ENCODE measurements around the gene PTH1R.
A peak's percentile ranks its signal among the peaks of the same experiment; 100 is the strongest.

PTH1R gene

DNA sequence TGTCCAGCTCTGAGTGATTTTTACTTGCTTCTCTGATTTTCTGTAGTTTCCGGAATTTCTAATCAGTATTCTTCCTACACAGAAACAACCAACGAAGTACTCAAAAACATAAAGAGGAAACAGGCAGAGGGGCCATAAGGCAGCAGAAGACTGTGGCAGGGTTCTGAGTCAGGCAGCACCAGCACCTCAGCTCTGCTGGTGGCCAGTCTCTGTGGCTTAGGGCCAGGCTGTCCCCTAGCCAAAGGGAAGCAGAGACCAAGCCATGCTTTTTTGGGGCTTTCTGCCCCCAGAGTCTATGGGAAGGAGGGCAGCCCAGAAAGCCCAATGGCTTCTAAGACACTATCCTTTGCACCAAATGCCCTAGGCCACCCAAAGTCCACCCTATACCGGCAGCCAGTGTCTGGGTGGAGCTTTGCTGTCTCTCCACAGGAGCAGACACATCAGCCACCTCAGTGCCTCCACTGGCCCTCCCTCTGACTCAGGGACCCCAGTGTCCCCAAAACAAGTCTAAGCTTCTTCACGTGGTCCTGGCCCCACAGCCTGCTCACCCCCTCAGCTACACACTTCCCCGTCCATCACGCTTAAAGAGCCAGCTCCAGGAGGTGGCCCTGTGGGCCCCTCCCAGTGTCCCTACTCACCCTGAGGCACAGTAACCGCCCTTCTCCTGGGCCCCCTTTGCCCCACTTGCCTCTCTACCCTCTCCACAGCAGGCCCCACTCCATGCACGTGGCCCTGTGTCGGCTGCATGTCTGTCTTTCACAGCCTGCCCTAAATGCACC lies 52.8 kb downstream of the PTH1R start:
- DNase-seq (ENCODE audit: low spot score), result no peak

DNA sequence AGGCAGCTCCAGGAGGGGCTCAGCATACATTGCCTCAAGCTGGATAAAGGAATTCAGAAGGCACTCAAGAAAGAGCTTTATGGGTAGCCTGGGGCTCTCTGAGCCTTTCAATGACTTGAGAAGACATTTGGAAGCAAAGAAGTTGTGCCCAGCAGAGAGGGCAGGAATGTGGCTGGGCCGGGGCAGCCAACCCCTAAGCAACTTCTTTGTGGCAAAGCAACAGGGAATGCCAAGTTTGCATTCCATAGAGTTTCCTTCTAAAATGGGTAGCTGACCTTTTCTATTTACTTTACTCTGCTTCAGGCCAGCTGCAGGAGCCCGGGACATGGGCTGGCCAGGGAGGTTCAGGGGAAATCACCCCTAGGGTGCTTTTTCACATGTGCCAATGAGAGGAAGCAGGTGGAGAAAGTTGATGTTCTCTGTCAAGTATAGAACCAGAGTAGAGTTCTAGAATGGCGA lies 53.5 kb downstream of the PTH1R start:
- no peak for DNase-seq (ENCODE audit: low spot score)

DNA sequence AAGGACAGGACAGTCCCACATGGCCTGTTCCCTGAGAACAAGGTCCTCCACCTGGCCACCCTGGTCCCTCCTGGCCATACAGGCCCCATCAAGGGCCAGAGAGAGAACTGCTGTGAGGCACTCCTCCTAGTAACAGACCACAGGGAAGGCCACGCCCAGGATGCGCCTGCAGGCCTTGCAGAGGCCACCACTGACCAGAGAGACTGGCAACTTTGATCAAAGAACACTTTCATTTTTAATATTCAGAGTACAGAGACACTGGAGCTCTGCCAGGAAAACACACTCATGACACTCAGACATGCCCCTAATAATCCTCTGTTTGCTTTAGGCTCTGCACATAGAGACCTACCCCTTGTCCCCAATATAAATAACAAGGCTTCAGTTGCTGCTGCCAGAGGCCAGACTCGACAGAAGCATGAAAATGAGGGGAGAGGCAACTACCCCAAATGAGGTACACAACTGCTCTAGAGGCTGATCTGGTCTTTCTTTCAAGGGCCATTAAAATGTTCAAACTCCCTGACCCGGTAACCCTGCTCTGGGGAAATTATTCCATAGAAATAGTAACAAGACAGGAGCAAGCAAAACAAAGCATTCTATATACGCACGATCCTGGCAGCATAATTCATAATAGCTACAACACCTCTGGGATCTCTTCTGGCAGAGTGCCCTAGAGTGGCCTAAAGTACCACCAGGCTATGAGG lies 54.3 kb downstream of the PTH1R start:
- DNase-seq (ENCODE audit: low spot score), result no peak

DNA sequence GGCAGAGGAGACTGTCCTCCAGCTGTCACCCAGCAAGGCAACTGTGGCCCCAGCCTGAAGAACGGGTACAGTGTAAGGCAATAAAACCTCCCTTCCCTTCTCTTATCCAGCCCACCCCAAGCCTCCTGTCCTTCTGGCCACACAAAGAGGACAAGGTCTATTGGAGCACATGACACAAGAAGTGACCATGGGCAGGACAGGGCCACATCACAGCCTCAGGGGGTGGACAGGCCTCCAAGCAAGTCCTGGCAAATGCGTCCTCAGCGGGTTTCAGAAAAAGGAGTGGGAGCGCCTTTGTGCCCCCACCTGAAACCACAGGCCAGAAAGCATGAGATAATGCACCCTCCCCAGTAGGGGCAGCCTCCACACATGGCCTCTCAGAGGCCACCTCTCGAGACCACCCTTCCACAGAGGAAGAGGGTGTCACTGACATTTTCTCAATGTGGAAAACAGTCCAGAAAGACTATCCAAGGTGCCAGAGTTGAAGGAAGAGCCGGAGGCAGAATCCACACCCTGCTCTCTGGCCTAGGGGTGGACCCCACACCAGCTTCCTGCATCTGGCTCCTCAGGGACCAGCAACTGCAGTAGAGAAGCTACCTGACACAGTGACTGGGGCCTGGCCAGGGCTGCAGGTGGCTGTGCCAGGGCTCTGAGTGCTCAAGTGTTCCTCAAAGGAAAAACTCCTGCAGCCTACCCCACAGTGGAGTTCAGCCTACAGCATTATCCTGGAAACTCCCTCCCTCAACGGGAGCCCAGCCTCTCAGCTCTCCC lies 55.1 kb downstream of the PTH1R start:
- no peak for DNase-seq (ENCODE audit: low spot score)

DNA sequence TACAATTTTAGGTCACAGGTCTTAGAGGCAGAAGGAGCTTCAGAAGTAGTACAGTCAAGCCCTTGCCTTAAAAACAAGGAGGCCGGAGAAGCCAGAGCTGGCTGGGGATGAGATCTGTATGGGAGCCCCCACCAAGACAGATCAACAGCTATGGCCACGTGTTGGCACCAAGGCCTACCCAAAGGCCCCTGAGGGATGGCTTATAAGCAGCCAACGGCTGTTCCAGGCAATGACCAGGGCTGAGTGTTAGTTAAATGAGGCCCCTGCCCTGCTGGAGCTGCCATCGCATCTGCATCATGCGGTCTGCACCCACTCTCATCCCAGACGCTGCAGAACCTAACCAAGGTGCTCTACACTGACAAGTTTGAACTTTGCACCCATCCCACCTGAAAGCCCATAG lies 55.7 kb downstream of the PTH1R start:
- DNase-seq (ENCODE audit: low spot score), result no peak

DNA sequence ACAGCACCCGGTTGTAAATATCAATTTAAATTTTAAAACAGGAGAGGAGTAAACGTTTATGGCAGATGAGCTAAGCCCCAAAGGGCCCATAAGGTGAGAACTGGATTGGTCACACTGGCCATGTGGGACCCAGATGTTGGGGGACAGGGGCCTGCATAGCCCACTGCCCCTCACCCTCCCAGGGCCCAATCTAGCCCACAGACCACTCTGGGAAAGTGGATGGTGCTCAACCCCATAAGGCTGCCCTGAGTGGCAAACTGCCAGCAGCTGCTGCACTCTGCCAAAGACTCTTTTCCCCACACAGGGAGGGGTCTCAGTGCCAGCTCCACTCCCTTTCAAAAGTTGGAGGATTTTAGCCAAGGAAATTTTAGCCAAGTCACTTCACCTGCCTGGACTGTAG lies 56.6 kb downstream of the PTH1R start:
- no peak for DNase-seq (ENCODE audit: low spot score)

DNA sequence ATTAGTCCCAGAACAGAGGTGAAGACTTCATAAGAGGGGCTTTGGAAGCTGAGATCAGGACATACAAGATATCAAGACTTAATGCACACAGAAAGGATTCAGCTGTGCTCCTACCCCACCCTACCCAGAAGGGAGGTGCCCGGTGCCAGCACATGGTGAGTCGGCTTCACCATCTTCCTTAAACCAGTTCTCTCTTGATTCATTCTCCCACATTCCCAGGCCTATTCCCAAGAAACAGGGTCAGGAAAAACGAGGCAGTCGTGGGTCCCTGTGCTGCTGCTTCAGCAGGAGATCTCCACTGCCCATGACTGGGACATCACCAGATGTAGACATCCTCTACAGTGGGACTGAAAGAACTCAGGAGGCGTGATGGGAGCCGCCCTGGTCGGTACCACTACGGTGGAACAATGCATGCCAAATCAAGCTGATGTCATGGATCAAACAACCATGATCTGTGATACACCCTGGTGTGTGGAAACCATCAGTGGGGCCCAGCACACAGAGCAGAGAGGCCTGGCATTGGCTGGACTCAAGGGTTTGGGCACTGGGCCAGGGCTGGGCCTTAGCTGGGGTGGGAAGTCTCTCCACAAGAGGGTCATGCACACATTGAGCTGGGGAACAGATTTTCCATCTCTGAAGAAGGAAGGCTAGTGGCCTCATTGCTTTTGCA lies 57.1 kb downstream of the PTH1R start:
- DNase-seq (ENCODE audit: low spot score), result peak; percentile 51

DNA sequence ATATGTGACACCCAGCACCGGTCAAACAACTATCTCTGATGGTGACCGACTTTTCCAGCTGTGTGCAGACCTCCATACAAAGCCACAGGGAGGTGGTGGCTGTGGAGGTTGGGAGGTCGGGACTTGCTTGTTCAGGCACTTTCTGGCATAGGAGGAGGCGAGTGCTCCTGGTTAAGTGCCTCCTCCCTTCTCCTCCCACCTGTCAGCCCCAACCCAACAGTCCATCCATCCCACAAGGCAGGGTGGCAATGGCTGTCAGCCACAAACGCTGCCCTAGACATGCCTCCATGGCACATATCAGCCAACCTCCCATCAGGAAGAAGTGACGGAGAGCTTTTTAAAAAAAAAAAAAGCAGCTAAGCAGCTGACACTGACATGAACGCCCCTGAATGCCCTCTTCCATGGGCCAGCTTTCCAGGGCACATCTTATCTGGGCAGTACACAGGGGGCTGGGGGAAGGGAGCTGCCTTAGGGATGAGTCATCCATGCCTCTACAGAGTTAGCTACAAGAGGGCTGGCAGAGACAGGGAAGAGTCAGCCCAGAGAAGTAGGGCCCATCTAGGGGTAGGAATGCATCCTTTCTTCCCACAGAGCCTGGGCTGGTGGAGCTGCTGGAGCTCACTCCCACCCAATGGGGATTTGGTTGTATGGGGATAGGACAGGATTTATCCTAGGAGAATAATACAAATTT lies 57.8 kb downstream of the PTH1R start:
- DNase-seq (ENCODE audit: low spot score), result peak; percentile 57

DNA sequence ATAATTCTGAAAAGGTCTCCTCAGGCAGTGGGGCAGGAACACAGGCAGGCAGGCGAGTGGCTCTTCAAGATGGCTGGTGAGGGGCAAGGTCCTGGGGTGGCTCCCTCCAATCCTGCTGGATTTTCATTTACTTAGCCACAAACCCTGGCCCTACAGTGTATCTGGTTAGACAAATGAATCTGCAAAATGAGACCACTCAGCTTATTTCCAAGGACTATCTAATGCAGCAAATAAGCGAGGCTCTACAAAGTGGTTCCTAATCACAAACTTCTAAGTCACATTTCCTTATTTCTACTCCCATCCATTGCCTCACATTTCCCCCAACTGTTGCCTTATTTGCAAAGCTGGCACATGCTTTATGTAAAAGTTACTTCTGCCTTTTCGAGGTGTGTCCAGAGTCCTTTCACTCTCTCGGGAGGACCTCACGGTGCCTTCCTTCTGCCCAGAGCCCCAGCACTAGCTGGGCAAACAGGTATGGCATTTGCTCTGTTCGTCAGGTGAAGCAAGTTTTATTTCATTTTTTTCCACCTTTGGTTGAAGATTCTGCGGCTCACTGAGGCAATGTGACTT lies 58.6 kb downstream of the PTH1R start:
- no peak for DNase-seq (ENCODE audit: low spot score)

DNA sequence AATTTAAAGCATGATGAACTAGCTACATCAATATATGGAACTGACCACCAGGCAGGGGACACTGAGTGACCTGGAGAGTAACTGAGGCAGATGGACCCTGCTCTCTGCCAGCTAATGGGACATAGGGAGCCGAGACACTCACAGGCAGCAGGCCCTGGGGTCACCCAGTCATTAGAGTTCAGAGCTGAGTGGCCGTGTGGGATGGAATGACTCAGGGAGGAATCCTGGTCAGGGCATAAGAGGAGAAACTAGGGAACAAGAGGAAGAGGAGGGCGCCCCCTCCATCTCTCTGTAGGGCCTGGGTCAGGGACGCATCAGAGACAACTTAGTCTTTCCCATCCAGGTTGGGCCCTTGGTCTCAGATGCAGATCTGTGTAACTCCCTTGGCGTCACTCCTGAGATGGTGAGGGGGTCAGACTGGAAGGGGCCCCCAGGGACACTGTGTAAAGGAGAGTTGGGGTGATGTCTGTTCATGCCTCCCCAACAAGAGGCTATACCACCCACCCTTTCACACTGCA lies 59.3 kb downstream of the PTH1R start:
- no peak for DNase-seq (ENCODE audit: low spot score)

DNA sequence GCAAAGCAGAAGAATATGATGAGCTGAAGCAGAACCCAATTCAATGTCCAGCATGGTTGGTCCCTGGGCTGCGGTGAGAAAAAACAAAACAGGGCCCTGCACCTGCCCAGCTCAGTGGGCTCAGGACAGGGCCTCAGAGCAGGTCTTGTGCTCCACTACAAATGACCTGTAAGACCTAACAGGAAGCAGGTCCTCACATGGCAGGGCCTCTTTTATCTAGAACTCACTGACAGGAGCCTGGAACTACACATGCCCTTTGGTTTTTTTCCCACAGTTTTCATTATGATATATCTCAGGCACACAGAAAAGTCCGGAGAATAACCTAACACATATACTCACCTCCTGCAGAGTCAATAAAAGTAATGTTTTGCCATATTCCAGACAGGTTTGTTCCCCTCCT lies 60.6 kb downstream of the PTH1R start:
- DNase-seq (ENCODE audit: low spot score), result no peak

DNA sequence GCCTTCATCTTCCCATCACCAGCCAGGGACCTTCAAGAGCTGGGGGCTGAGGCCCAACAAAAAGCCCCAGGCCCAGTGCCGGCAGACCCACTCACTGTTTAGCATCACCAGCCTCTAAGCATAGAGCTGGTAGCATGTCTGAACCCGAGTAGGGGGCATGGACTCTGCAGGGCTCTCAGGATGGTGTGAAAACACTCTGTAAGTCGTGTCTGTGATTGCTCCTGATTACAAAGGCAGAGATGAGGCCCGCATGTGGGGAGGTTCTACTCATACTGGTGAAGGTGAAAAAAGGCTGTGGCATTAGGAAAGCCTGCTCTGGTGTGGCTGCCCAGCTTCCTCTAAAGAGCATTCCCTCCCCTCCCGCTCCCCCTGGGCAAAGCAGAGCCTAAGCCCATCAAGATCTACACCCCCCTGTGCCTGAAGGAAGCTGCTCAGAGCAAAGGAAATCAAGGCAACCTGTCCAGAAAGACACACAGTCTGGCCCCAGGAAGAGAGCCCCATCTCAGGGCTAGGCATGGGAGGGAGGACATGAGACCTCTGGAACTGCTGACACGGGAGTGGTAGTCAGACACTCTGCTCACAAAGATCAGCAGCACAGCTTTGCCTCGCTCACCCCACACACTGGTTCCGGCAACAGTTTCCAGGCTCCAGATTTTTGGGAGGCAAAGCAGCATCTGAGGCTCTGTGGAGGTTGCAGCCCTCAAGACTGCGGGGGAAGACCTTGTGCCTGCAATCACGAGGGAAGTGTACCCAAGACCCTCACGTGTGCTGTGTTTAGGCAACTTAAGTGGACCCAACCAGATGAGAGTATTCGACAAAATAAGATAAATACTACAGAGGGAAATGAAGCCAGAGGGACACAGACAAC lies 62.3 kb downstream of the PTH1R start:
- DNase-seq (ENCODE audit: low spot score), result no peak

DNA sequence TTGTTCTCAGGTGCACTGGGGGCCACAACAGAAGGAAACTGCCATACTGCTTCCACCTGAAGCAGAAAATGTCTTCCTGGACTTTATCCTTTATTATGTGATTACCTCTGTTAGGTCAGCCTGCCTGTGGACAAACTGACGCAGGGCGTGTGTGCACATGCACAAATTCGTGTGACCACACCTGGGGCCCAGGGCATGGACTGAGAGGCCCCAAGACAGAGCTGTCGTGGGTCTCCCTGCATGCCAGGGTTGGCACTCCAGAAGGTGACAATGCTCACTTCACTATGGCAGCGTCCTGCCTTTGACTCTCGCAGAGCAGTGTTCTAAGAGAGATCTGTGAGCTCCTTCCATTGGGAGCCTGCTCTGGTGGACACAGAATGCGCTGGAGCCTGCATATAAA lies 64.6 kb downstream of the PTH1R start:
- DNase-seq (ENCODE audit: low spot score), result no peak

DNA sequence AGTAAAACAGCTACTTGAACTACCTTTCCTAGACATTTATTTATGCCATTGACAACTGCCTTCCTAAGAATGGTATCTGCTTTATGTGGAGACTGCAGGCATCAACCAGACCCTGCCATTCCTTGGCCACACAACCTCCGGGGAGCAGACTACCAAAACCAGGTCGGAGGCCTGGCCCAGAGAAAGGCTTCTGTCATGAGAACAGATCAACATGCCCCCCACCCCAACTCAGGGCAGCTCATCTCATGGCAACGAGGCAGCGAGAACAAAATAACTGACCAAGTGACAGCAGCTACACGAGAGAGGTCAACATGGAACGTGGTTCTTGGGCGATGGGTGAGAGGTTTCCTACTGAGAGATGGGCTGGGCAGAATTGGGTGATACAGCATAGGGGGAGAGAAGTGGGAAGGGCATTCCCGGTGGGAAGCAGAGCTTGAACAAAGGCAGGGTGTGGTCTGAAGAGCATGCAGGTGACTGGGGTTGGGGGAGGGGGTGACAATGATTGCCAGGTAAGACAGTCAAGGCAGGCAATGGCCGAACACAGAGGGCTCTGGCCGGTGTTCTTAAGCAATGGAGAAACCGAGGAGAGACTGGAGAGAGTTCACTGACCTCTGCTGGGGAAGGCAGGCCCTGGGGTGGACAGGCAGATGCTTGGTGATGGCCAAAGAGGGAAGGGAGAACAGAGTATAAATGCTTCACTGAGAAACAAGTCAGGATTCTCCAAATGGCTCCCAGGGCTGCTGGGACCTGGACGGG lies 65.1 kb downstream of the PTH1R start:
- no peak for DNase-seq (ENCODE audit: low spot score)

DNA sequence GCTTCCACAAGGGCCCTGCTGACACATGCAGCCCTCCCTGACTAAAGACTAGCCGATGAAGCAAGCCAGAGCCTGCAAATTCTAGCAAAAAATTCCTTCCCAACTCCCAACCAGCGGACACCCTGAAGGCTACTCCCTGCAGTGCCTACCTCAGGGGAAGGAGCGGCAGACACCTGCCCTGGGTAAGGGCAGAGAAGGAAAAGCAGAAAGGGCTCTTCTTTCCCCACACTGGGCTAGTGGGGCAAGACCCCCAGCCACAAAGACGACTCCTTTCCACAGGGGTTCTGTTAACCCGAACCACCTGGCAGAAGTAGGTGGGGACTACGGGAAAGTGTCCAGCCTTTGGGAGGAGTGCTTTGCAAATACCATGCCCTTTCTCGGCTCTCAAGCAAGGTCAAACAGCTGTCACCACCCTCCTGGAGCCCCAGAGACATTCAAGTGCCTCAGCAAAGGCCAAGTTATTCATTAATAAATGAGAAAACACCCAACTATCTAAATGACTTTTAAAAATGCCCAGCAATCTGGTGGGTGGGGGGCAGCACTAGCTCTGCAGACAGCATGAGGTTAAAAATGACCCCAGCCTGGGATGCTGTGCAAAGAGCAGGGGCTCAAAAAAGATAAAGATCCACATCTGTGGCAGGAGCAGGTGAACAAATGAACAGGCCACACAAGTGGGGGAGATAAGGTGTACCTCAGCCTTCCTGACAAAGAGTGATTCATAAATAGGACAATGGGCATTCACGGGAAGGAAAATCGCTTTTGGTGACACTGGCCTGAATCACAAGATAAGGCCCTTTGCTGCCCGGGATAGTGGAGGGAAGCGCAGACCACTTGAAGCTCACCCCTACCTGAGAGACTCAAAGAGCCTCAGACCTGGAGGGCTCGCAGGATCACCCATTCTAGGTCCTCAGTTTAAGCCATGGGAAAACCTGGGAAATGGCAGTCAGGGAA lies 66.0 kb downstream of the PTH1R start:
- no peak for DNase-seq (ENCODE audit: low spot score)

DNA sequence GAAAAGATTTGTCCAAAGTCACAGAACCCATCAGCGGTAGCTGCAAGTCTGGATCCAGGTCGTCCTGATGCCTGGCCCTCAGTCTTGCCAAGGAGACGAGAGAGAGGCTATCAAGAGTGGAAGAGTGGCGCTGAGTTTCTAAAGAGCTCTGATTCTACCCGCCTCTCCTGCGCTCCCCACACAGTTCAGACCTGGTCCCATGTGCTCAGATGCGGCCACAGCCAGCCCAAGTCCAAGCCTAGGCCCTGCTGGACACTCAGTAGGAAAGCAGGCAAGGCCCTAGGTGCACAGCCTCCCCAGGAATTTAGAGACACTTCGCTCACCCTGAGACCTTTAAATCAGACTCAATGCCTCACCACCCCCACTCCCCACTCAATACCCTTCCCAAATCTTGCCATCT lies 66.7 kb downstream of the PTH1R start:
- DNase-seq (ENCODE audit: low spot score), result no peak

DNA sequence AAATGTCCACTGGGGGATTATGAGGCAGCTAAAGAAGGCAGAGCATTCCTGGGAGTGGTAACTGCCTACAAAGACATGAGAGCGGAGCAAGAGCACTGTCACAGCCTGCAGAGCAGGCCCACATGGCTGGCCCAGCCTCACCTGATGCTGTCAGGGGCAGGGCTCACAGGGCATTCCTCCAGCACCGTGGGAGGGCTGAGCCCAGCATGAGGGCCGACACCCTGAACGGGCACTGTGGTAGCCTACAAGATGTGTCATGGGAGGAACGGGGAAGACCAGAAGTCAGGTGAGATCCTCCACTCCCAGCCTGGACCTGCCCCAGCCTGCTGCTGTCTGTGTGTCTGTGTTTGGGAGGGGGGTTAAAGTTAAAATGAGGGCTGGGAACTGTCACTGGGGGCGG lies 68.9 kb downstream of the PTH1R start:
- no peak for DNase-seq (ENCODE audit: low spot score)

DNA sequence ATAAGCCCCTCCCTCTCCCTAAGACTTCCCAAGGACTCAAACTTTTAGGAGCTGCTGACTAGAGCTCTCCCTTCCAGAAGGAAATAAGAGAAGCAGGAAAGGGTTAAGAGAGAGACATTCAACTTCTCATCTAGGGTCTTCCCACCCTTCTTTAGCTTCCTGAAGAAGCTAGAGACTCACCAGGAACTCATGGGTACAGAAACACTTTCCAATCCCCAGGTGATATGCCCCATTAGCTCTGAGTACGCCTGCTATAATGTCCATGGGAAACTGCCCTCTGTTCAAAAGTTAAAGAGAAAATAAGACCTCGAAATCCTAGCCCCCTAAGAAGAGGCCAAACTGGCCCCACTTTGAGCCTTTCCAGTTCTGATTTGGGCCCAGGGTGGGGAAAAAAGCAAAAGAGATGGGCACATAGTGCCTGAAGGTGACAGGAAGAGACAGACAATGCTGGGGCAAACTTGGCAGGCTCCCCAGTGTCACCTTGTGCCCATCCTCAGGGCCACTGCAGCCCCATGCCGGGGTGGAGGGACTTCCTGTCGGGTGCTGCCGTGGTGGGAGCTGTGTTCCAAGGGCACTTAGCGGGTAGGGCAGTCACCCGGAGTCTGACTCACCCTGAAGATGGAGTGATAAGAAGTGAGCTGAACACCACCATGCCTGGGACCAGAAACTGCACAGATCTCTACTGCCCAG lies 69.5 kb downstream of the PTH1R start:
- DNase-seq (ENCODE audit: low spot score), result peak; percentile 81

Measured in hematopoietic multipotent progenitor cell treated with erythropoietin and hydrocortisone succinate and interleukin-3 and kit ligand, for 17 days (in vitro differentiated cells).